ENCODE results near the gene FOXC2.

FOXC2 gene

DNA sequence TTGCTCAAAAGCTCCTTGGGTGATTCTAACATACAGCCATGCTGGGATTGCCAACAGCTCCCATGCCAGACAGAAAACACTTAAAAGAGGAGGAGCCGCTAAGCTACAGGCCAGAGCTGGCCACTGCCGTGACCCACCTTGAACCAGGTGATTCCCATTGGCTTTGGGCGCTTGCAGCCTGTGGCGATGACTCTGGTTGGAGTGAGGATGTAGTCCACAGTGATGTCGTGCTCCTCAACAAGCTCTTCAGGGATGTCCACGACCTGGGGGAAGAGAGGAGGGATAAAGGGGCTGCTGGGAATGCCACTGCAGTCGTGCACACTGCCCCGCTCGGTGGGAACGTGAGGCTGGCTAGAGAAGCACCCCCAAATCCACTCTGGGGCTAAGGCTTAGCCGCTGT lies 25.1 kb upstream of the FOXC2 start:
- TF ChIP-seq, protein P1, sequence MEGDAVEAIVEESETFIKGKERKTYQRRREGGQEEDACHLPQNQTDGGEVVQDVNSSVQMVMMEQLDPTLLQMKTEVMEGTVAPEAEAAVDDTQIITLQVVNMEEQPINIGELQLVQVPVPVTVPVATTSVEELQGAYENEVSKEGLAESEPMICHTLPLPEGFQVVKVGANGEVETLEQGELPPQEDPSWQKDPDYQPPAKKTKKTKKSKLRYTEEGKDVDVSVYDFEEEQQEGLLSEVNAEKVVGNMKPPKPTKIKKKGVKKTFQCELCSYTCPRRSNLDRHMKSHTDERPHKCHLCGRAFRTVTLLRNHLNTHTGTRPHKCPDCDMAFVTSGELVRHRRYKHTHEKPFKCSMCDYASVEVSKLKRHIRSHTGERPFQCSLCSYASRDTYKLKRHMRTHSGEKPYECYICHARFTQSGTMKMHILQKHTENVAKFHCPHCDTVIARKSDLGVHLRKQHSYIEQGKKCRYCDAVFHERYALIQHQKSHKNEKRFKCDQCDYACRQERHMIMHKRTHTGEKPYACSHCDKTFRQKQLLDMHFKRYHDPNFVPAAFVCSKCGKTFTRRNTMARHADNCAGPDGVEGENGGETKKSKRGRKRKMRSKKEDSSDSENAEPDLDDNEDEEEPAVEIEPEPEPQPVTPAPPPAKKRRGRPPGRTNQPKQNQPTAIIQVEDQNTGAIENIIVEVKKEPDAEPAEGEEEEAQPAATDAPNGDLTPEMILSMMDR (IDR thresholded peaks at IDR 0.05; ENCODE audit: low read depth, low read length), result no peak
- DNase-seq (ENCODE audit: extremely low read depth, low read depth), result no peak

DNA sequence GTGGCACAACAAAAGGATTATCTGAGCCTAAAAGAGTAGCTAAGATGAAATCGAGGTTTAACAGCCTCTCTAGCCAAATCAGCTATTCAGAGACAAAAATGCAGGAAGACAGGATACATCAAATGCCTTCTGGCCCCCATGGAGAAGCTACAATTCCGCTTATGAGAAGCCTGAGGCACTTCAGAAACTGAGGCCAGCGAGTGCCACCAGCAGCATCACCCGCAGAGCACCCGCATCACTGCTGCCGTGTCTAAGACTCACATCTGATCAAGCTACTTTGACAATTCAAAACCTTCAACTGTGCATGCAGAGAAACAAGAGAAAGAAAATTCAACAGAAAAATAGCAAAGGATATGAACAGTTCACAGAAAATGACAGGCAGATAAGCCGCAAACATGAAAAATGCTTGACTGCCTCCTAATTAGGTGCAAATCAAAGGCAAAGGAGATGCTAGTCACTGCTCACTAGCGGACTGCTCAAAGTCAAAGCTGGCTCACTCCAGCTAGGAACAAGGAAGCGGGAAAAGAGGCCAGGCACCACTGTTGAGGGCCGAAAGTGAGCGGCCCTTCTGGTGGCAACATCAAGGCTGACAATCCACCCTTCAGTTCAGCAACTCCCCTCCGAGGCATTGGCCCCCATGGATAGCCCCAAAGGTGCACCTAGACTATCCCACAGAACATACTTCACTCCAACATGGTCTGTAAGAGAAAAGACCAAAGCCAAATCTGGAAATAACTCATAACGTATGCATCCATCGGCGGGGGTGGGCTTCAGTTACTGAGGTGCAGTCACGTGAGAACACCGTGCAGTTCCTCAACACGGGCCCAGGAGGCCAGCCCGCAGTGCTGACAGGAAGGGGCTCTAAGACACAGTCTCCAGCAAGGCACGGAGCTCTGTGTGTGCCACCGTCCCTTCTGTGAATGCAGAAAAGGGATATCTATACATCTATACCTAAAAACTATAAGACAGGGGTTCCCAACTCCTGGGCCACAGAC lies 23.6 kb upstream of the FOXC2 start:
- no peak for DNase-seq (ENCODE audit: extremely low read depth, low read depth)
- TF ChIP-seq, protein P1 (IDR thresholded peaks at IDR 0.05; ENCODE audit: low read depth, low read length), result no peak

DNA sequence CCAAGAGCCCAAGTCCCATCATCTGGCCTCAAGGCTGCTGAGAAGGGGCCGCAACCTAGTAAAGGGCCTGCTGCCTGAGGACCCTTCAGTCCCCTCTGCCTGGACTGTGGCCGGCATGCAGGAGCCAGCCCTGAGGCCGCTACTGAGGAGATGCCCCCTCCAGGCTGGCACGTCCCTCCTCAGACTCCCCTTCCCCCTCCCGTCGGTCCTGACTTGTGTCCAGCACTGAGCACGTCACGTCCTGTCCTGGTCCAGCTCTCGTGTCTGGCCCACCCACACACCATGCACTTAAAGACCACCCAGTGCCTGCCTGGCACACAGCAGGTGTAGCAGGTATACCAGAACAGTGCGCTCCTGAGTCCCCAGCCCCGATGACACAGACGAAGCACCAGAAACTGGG lies 21.1 kb upstream of the FOXC2 start:
- TF ChIP-seq, protein P1 (IDR thresholded peaks at IDR 0.05; ENCODE audit: low read depth, low read length), result no peak
- no peak for DNase-seq (ENCODE audit: extremely low read depth, low read depth)

DNA sequence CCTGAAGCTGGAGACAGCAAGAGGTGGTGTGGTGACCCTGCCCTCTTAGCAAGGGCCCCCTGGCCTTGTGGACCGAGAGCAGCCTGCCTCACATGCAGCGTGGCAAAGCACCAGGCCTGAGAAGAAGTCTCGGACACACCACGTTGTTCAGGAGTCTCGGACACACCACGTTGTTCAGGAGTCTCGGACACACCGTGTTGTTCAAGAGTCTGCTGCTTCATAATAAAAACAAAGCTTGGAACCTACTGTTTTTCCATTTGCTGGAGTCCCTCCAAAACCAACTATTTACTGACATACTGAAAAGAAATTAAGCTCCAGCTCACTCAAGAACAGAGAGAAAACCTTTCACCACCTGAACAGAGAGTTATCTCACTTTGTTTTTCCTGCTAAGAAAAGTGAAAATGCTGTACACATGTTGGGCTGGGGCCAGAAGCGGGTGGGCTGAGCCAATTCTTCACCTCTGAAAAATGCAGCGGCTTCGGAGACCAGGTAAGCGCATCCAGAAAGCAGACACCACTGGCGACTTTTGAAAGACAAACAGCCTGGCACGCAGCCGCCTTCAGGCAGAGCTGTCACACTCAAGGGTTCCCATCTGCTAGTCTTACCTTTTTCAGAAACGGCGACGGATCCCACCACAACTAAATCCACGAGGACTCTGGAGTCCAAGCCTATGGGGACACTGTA lies 20.5 kb upstream of the FOXC2 start:
- DNase-seq (ENCODE audit: extremely low read depth, low read depth), result no peak
- TF ChIP-seq, protein P1 (IDR thresholded peaks at IDR 0.05; ENCODE audit: low read depth, low read length), result no peak

DNA sequence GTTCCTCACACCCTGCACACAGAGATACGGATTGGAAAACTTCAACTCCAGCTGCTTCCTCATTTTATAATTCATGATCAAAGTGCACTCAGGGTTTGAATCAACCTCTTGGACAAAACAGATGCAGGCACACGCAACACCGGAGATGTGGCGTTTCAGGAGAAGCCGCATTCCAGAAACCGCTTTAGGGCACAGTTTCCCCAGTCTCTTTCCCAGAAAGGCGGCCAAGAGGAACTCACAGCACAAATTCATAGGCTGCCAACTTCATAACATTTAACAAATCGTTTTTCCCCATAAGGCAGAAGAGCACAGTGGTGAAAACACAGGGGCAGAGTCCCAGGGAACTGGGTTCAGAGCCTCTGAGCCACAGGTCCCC lies 20.0 kb upstream of the FOXC2 start:
- TF ChIP-seq, protein P1 (IDR thresholded peaks at IDR 0.05; ENCODE audit: low read depth, low read length), result no peak
- no peak for DNase-seq (ENCODE audit: extremely low read depth, low read depth)

DNA sequence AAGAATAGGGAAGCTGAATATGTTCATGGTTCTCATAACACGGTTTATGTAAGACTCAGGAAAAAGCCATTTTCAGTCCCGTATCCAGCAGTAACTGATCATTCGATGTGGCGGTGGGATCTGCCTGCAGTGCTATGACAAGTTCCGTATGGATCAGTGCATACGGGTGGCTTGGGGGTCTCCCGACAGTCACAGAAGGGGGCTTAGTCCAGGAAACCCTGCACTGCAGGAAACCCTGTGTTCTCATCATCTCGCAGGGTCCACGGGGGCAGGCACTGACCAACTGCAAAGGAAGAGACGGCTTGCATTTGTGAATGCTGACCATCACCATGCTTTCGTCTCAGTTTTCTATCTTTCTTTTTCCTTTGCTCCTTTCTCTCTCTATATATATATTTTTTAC lies 19.3 kb upstream of the FOXC2 start:
- no peak for DNase-seq (ENCODE audit: extremely low read depth, low read depth)
- TF ChIP-seq, protein P1 (IDR thresholded peaks at IDR 0.05; ENCODE audit: low read depth, low read length), result no peak

Measured in AG09319 (cell line).